Raji (cell line): ENCODE data around the gene PDIA5.

ENCODE experiments used
- POLR2A ChIP-seq: IDR thresholded peaks from 2 replicates; pipeline ENCODE4 v1.6.1; 2011; ENCODE audit warnings: low read depth, low read length, control low read depth; ENCODE audit not compliant: insufficient read depth

Gene PDIA5

GRCh38 chr3:123075359-123075758 is 8.5 kb downstream of the PDIA5 start:
- no peak for TF ChIP-seq POLR2A

DNA sequence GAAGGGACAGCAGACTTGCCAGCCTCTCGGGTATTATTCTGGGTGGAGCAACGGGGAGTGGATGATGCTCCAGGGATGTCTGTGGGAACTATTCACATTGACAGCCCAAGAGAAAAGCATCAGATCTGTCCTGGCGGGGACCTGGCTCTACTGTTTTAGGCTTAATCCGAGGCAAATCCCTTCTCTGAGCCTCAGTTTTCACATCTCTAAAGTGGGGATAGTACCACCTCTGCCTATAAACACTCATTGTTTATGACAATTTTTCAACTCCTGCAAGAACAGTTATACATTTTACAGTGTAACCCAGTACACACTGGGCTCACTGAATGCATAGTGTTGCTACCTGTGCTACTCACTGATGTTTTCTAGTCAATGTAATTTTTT is 9.3 kb downstream of the PDIA5 start:
- TF ChIP-seq POLR2A = no peak

DNA sequence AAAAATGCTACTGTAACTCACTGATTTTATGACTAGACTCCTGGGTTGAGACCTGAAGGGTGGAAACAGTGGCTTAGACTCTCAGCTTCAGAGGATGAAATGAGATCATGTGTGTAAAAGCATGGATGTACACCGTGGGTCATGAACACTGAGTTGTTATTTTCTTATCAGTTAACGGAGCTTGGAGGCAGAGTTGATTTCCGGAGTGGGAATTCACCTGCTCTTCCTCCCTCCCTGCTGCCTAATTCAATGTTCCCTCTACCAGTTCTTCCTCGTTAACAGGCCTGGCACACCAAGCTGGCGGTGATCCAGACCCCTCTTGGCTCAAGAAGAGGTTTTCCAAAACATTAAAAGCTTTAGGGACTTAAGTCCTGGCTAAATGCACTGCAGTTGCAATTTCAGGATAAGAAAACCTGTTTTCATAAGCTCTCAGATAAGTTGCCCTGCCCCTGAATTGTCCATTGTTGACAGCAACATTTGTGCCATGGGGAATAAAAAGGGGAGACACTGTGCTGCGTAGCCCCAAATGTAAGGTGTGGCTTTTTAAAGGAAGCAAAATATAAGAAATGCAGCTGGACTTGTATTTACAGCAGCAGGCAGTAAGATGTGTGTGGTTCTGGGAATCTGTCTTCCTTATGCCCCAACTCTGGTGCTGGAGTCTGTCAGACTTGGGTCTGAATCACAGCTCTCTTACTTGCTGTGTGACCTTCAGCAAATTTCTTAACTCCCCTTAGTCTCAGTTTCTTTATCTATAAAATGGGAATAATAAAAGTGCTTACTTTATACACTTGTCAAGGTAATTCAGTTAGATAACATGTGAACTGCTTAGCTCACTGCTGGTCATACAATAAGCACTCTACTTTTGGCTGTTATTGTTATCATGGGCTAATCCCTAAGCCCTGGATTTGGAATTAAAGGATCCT is 9.9 kb downstream of the PDIA5 start:
- no peak for TF ChIP-seq POLR2A

- TF ChIP-seq POLR2A = no peak
These were observed 11.3 kb downstream of the PDIA5 start for GRCh38 chr3:123078101-123078500.

DNA sequence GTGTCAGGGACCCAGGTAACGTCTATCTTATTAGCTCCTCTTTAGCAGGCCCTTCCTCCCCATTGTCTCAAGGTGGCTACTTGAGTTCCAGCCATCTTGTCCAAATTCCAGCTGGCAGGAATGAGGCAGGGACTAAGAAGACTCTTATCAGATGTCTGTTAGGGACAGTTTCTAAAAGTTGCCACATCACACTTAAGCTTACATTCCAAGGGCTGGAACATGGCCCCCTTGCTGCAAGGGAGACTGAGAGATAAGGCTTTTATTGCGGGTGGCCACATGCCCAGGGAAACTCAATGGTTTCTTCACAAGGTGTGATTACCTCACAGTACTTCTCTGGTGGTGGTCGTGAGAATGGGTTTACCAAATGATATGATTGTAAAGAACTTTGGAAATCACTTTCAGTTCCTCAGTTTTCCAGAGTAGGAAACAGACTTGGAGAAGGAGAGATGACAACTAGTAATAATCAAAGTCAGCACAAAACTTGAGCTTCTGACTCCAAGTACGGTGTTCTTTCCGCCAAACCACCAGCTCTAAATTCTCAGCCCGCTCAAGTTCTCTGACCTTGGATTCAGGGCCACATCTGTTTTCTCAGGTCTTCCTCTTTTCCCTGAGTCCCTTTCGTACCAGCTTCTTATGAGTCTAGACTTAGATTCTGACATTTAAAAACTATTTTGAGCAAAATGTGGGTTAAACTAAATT is 14.2 kb downstream of the PDIA5 start:
- TF ChIP-seq POLR2A = no peak

DNA sequence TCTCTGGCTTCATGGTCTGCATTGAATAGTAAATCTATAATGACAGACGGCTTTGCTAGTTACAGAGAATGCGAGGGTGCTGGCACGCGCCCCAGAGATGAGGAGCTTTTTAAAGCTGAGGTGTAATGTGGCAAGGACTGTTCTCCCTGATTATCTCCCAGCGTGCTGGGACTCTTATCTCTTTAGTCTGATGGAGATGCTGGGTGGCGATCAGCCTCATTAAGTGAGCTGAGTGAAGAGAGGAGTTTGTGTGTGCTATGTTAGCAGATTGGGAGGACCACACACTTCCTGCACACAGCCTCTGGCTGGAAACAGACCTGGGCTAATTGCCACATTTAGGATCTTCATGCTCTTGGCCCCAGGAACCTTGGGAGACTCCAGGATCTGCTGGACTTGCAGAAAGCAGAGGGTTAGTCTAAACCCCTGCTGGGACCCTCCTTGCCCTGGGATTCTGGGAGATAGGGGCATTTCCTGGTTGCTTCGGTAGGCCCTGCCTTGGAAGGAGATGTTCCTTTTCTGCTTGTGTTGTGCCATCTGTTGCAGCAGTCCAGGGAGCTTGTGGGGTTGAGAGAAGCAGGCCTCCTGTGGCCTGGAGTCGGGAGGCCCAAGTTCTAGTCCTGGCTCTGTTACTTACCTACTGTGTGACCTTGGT is 15.0 kb downstream of the PDIA5 start:
- no peak for TF ChIP-seq POLR2A

DNA sequence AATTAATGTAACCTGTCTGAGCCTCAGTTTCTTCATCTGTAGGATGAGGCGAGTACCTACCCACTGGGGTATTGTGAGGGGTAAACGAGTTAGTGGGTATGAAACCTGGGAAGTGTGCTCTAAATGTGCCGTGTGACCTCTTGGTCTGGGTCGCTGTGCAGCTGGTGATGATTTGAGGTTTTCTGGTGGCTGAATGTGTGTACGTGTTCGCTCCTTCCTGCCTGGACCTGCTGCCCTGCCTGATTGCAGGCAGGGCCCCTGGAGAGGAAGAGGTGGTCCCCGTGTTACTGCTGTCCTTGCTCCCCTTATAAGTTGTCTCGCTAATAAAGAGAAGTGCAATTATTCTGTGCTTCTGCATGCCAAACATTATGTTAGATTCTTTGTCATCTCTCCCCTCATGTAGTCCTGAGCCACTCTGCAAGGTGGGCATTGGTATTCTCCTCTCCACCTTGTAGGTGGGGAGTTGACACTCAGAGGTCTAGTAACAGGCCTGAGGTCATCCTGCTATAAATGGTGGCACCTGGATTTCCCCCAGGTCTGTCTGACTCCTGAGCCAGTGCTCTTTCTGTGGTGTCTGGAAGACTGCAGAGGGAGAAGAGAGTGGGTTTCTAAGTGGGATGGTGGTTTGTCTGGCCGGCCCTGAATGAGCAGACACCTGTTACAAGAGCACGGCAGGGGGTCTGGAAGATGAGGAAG is 15.7 kb downstream of the PDIA5 start:
- TF ChIP-seq POLR2A = no peak

GRCh38 chr3:123083383-123084124 is 16.7 kb downstream of the PDIA5 start:
- TF ChIP-seq POLR2A = no peak

GRCh38 chr3:123084192-123084591 is 17.4 kb downstream of the PDIA5 start:
- TF ChIP-seq POLR2A = no peak

GRCh38 chr3:123084738-123085237 is 18.0 kb downstream of the PDIA5 start:
- no peak for TF ChIP-seq POLR2A

GRCh38 chr3:123085293-123085931 is 18.6 kb downstream of the PDIA5 start:
- no peak for TF ChIP-seq POLR2A

DNA sequence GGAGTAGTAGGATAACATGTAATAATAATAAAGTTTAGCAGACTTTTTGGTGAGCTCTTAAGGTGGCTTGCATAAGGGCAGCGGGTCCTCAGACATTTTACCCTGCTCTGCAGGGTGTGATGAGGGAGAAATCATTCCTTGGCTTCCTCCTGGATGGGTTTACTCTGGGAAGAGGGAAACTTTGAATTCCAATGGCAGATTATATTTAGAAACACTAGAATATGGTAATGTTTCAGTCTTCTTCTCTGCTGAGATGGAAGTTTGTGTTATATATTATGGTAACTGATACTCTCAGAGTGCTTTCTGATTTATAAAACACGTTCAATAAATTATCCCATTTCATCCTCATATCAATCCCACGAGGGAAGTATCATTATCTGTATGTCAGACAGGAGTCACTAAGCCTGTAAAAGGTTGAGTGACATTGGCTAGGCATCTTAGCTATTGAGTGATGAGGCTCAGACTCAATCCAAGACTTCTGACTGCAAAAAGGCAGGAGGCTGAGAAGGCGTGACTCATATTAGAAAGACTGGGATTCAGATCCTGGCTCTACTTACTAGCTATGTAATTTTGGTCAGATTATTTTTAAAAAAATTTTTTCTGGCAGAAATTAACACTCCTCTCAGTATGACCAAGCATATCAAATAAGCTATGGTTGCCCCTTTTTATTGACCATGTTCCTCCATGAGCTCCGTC is 19.3 kb downstream of the PDIA5 start:
- TF ChIP-seq POLR2A = no peak

- TF ChIP-seq POLR2A = no peak
These were observed 21.6 kb downstream of the PDIA5 start for GRCh38 chr3:123088387-123088786.
